Measurements from ENCODE around the gene MRPS7. TPM values are rescaled to one million over a fixed set of nuclear protein-coding genes. Genes with fewer than 3 reads are reported as not detected.
"Not testable (repeated sequence)": the region's sequence is repeated elsewhere in the genome, so short reads cannot be mapped to it uniquely, and the experiment has no call there.

The MRPS7 gene
- total RNA-seq, 1 experiment from 2014 or later, result 54.8 TPM

DNA sequence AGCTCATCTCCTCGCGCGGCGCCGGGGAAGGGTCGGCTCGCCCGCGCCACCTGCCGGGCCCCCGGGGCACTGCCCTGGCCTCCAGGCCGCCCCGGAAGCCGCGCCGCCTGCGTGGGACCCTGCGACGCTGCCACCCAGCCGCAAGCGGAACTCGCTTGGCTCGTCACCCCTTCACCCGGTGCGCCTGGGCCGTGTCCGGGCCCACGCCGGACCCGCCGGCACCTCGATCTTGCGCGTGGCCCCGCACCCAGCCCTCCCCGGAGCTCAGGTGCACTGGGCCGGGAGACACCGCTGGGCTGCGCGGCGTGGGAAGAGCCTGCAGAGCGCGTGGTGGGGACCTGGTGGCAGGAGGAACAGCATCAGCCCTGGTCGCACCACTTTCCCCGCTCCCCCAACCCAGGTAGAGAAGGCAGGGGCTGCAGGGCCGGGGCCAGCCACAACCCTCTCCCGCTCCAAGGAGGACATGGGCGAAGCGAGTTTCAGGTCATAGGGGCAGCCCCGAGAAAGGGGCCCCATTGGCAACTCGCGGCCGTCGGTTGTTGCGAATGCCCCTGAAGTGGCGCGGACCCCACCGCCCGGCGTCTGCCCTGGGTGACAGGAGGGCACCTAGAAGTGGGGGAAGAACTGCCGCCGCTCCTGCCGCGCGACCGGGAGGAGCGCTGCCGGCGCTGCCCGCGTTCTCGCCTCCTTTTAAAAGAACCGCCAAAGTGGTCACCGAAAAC lies 9.7 kb downstream of the MRPS7 start:
- peak; percentile 68 for DNase-seq (ENCODE audit: low read depth)

DNA sequence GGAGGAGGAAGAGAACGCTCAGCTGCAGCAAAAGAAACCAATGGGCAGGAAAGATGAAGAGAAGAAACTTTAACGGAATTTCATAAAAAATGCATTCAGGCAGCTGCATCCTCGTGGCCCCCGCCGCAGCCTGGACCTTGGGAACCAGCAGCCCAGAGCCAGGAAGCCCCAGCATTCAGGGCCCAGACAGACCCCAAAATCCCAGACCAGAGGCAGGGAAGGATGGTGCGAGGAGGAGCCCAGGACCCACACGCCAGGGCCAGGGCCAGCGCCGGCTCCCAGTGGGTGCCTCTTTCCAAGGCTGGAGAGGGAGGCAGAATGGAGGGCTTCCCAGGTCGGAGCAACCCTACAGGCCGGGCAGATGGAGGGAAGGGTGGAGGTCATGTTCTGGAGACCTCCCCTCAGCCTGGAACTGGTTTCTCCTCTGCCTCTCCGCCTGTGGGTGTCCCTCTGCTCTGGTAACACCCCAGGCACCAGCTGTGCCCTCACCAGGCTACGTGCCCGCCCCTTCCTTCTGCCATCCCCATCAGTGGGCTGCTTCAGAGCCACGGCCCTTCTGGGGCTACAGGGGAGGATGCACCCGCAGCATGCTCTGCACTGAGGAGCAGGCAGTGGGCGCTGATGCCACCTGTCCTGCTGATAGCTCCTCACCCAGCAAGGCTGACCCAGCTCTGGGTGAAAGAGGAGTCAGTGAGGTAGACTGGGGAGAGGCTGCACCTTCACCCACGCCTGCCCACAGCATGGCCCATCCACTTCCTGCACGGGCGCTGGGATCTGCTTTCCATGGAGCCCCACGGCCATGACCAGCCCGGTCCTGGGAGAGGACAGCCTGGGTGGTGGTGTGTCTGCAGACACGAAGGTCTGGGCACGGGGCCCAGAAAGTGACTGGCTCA lies 10.5 kb downstream of the MRPS7 start:
- DNase-seq (ENCODE audit: low read depth), result peak; percentile 51

DNA sequence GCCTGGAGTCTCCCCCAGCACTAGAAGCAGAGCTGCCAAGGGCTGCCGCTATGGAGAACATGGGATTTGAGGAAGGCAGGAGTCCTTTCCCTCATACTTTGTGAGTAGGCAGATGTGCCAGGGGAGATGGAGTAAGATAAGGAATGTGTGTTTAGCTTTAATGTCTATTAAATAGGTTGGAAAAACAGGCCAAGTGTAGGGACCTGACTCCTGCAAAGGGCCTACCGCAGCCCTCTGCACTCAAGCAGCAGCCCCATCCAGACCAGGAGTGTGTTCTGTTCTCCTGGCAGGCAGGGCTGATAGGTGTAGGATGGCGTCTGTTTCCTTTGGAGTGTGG lies 11.1 kb downstream of the MRPS7 start:
- no peak for DNase-seq (ENCODE audit: low read depth)

GRCh38 chr17:75273977-75274708 lies 12.5 kb downstream of the MRPS7 start:
- DNase-seq (ENCODE audit: low read depth), result peak; percentile 65

DNA sequence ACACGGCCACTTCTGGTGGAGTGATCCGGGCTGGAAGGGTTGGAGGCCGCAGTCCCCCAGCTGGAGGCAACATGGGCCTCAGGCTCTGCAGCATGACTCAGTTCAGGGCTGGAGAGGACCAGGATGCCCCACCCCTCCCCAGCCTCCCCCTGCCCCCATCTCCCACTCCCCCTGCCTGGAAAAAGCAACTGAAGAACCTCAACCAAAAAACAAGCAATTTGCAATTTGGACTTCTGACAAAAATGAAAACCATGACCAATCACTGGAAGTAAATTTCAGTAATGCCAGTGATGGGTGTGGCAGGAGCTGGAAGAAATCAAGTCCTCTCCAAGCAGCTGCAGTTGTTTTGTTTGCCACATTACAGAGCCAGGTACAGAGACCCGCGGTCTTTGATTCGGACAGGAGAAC lies 16.0 kb downstream of the MRPS7 start:
- DNase-seq (ENCODE audit: low read depth), result peak; percentile 64

- DNase-seq (ENCODE audit: low read depth), result not testable (repeated sequence)
Observed at GRCh38 chr17:75280189-75280588, 18.5 kb downstream of the MRPS7 start.

- no peak for DNase-seq (ENCODE audit: low read depth)
Observed at GRCh38 chr17:75285123-75285522, 23.4 kb downstream of the MRPS7 start.

DNA sequence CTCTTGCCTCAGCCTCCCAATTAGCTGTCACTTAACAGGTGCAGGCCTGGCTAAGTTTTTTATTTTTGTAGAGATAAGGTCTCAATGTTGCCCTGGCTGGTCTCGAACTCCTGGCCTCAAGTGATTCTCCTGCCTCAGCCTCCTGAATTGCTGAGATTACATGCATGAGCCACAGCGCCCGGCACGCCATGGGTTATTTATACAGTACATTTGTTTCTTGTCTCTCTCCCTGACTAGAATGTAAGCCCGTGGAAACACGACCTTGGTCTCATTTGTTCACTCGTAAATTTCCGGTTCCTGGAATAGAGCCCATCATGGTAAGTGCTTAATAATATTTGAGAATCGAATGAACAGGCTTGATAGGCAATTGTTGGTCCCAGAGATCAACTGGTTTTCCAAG lies 25.5 kb downstream of the MRPS7 start:
- no peak for DNase-seq (ENCODE audit: low read depth)

- DNase-seq (ENCODE audit: low read depth), result no peak
Observed at GRCh38 chr17:75288359-75288758, 26.7 kb downstream of the MRPS7 start.

GRCh38 chr17:75288770-75289114 lies 27.1 kb downstream of the MRPS7 start:
- DNase-seq (ENCODE audit: low read depth), result no peak

DNA sequence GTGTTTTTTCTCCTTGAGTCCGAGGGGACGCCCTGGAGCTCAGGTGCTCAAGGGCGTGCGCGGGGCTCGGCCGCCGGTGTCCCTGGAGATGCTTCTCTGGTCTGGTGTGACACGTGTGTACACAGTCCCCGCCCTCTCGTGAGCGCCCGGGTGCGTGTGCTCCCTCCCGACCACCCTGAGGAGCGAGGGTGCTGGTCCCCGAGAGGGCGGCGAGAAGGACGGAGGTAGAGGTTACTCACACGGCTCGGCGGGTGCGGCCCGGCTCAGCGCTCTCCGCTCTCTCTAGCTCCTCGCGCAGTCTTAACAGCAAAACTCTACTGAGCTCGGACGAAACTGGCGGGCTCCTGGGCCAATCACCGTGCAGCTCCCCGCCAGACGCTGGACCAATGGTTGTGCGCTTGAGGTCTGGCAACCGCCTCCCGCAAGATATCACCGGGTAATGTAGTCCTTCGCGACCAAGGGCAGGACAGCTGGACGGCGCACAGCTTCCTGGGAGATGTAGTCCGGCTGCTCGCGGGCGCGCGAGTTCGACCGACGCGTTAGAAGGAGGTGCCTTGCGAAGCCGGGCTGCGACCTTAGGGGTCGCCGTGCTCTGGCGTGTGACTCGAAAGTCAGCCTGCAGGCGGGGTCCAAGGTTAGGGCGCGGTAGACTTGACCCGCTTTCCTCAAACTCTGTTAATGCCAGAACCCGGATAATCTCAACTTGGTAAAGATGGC lies 27.6 kb downstream of the MRPS7 start, which contains the start of gene SLC25A19:
TSS of gene SLC25A19 (minus strand) at position 319 of the 717 bp plus-strand sequence. CDS start 2,669 bp downstream, outside the sequence.
- peak; percentile 97 for DNase-seq (ENCODE audit: low read depth)

DNA sequence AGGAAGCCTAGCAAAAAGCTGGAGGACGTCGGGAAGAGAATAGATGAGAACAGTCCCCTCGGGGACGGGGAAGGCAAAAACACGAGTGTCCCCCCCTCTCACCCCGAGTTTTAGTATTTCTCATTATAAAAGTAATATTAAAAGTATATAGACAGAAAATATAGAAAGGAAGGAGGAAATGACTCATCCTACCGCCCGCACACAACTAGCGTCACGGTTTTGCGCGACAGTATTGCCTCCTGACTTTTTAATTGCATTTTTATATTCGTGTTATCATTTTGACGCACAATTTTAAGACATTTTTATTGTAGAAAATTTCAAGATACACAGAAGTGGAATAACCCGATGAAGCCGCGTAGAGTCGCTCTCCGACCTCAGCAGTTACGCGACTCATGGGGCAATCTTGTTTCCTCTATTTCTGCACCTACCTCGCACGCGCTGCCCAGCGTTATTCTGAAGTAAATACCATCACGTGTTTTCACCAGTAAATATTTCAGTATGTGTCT lies 28.2 kb downstream of the MRPS7 start:
- DNase-seq (ENCODE audit: low read depth), result peak; percentile 44

- DNase-seq (ENCODE audit: low read depth), result not testable (repeated sequence)
Observed at GRCh38 chr17:75292810-75293448, 31.2 kb downstream of the MRPS7 start.

- no peak for DNase-seq (ENCODE audit: low read depth)
Observed at GRCh38 chr17:75295201-75296158, 33.8 kb downstream of the MRPS7 start.

GRCh38 chr17:75300280-75300679 lies 38.6 kb downstream of the MRPS7 start:
- DNase-seq (ENCODE audit: low read depth), result no peak

- DNase-seq (ENCODE audit: low read depth), result no peak
Observed at GRCh38 chr17:75301049-75301448, 39.4 kb downstream of the MRPS7 start.

- no peak for DNase-seq (ENCODE audit: low read depth)
Observed at GRCh38 chr17:75301502-75302206, 40.0 kb downstream of the MRPS7 start.

GRCh38 chr17:75307957-75308731 lies 46.5 kb downstream of the MRPS7 start:
- DNase-seq (ENCODE audit: low read depth), result no peak

Measured in RPMI7951 (cell line).